Measurements from ENCODE around the gene SLC25A6.
"Not testable (repeated sequence)": the region's sequence is repeated elsewhere in the genome, so short reads cannot be mapped to it uniquely, and the experiment has no call there.

SLC25A6 gene

GRCh38 chrX:1354036-1355019, 37.6 kb downstream of the SLC25A6 start:
- DNase-seq (ENCODE audit: low read depth, low spot score) = no peak

GRCh38 chrX:1351981-1352714, 39.8 kb downstream of the SLC25A6 start:
- DNase-seq (ENCODE audit: low read depth, low spot score) = no peak

GRCh38 chrX:1349606-1350005, 42.3 kb downstream of the SLC25A6 start:
- not testable (repeated sequence) for DNase-seq (ENCODE audit: low read depth, low spot score)

- no peak for DNase-seq (ENCODE audit: low read depth, low spot score)
Measured at GRCh38 chrX:1341545-1342184, 50.2 kb downstream of the SLC25A6 start.

- DNase-seq (ENCODE audit: low read depth, low spot score) = no peak
Measured at GRCh38 chrX:1336948-1337779, 54.7 kb downstream of the SLC25A6 start.

GRCh38 chrX:1336331-1336943, 55.5 kb downstream of the SLC25A6 start, which contains the start of gene IL3RA:
Gene IL3RA, plus strand, starts transcription at chrX:1336785. Its CDS starts 4,981 bp downstream, at chrX:1341766.
- DNase-seq (ENCODE audit: low read depth, low spot score) = no peak
